MCF 10A (cell line): ENCODE measurements around the gene GALNT1. TPM values are rescaled to one million over a fixed set of nuclear protein-coding genes. Genes with fewer than 3 reads are reported as not detected.

Source experiments
- BruUV-seq: library from RNA; stranded (reverse); fragments of 400-500 nt; replicated peaks from 2 replicates; lab custom pipeline; 2021; lab: Mats Ljungman, UMichigan
- CTCF ChIA-PET: fragments of 300-600 bp; sonication (Branson Sonifier 250); formaldehyde crosslinking; extraction: SDS; loops from one replicate; lab custom pipeline; 2021; ENCODE audit warnings: antibody characterized with exemption, inconsistent platforms; lab: Yijun Ruan, JAX
- POLR2A ChIA-PET: fragments of 300-600, 350-650 bp; sonication (Branson Sonifier 250); formaldehyde crosslinking; extraction: SDS; loops from one replicate; lab custom pipeline; 2020; ENCODE audit warnings: antibody characterized with exemption, inconsistent platforms; lab: Yijun Ruan, JAX
- DNase-seq: peaks from one replicate; pipeline ENCODE4 v3.0.0-alpha.2; 2018; ENCODE audit not compliant: unreplicated experiment
- H3K27ac Mint-ChIP-seq: one replicate; pipeline ENCODE4 v1.8.0; 2022; ENCODE audit warnings: mild to moderate bottlenecking, low read depth, mixed read lengths; ENCODE audit not compliant: unreplicated experiment
- H3K27me3 Mint-ChIP-seq: one replicate; pipeline ENCODE4 v1.8.0; 2022; ENCODE audit warnings: mixed read lengths; ENCODE audit not compliant: insufficient read depth, unreplicated experiment
- H3K36me3 Mint-ChIP-seq: one replicate; pipeline ENCODE4 v1.8.0; 2022; ENCODE audit warnings: mild to moderate bottlenecking, moderate library complexity, mixed read lengths; ENCODE audit not compliant: insufficient read depth, unreplicated experiment
- H3K4me1 Mint-ChIP-seq: one replicate; pipeline ENCODE4 v1.8.0; 2022; ENCODE audit warnings: mixed read lengths; ENCODE audit not compliant: insufficient read depth, unreplicated experiment
- H3K4me3 Mint-ChIP-seq: one replicate; pipeline ENCODE4 v1.8.0; 2022; ENCODE audit warnings: mild to moderate bottlenecking, moderate library complexity, mixed read lengths; ENCODE audit not compliant: unreplicated experiment
- H3K9me3 Mint-ChIP-seq: one replicate; pipeline ENCODE4 v1.8.0; 2022; ENCODE audit warnings: mixed read lengths; ENCODE audit not compliant: unreplicated experiment
- intact Hi-C: fragments of 100-400 bp; cut with micrococcal nuclease; formaldehyde crosslinking; loops from 2 replicates; pipeline ENCODE4 v1.14.1; 2022
- total RNA-seq: library from RNA; stranded (reverse); gene quantifications from 2 replicates; pipeline ENCODE4 v1.2.3, GENCODE V29; 2022
- TF ChIP-seq, protein P1 (sequence below): fragments of 200-600 bp; IDR thresholded peaks from one replicate; pipeline ENCODE4 v1.8.0; 2022; ENCODE audit warnings: antibody characterized with exemption, mild to moderate bottlenecking; ENCODE audit not compliant: unreplicated experiment

Gene GALNT1
- total RNA-seq, 1 experiment from 2014 or later, result 71.0 TPM

DNA sequence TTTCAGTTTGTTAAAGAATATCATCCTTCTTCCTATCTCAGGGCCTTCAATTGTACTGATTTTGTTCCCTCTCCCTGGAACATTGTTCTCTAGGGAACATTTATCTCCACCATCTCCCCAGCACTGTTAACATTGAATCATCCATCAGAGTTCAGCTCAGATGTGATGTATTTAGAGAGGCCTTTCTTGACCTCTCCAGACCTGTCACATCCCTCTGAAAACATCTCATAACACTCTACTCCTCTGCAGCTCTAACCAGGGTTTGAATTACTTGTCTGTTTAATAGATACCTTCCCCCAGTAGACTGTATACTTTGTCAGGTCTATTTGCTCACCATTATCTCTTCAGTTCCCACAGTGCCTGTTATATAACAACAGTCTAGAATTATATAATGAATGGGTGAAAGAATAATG is 98.6 kb downstream of the GALNT1 start:
- H3K36me3 Mint-ChIP-seq, result peaks cover 12% of the 10 kb centered on the region
- CTCF ChIA-PET, result no interaction called here
- intact Hi-C loops, result no loop called here
- TF ChIP-seq, protein P1, sequence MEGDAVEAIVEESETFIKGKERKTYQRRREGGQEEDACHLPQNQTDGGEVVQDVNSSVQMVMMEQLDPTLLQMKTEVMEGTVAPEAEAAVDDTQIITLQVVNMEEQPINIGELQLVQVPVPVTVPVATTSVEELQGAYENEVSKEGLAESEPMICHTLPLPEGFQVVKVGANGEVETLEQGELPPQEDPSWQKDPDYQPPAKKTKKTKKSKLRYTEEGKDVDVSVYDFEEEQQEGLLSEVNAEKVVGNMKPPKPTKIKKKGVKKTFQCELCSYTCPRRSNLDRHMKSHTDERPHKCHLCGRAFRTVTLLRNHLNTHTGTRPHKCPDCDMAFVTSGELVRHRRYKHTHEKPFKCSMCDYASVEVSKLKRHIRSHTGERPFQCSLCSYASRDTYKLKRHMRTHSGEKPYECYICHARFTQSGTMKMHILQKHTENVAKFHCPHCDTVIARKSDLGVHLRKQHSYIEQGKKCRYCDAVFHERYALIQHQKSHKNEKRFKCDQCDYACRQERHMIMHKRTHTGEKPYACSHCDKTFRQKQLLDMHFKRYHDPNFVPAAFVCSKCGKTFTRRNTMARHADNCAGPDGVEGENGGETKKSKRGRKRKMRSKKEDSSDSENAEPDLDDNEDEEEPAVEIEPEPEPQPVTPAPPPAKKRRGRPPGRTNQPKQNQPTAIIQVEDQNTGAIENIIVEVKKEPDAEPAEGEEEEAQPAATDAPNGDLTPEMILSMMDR, result no peak
- no peak overlapping the region for H3K27ac Mint-ChIP-seq
- DNase-seq, result no peak
- H3K4me3 Mint-ChIP-seq, result no peak overlapping the region
- no peaks in the 10 kb centered on the region for H3K4me1 Mint-ChIP-seq
- H3K27me3 Mint-ChIP-seq, result no peaks in the 10 kb centered on the region
- H3K9me3 Mint-ChIP-seq, result no peaks in the 10 kb centered on the region
- POLR2A ChIA-PET, result no interaction called here
- BruUV-seq, result no TSS peak

DNA sequence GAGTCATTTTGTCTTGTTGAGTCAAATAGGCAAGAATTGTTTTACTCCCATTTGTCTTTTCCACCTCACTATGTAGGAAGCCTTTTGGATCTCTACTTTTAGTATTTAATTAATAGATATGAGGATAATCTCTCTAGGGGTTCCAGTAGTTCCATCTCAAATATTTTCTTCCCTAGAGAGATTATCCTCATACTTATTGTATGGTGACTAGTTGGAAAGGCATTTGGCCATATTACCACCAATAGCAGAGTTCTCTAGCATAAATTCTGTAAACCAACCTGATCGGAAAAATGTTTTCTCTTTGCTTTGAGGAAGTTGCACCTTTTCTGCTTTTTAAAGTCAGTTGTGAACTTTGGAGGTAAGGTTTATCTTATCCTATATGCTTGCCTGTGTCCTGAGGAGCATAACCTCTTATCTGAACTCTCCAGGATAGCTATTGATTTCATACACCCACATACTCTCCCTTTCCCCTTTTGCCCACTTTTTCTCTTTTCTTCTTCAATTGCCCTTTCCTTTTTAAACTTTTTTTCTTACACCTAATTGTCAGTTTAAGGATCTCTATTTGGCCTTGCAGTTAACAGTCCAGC is 100.8 kb downstream of the GALNT1 start:
- TF ChIP-seq, protein P1, result no peak
- no peaks in the 10 kb centered on the region for H3K9me3 Mint-ChIP-seq
- H3K36me3 Mint-ChIP-seq, result peaks cover 12% of the 10 kb centered on the region
- no peak for DNase-seq
- POLR2A ChIA-PET, result no interaction called here
- CTCF ChIA-PET, result interaction anchor here (0.6 to 1.3 kb wide), 3 partner anchors 27 to 296 kb away, joined by 3 to 6 read pairs (median 3); no protein-coding TSS in a partner anchor
- no peak overlapping the region for H3K27ac Mint-ChIP-seq
- no peaks in the 10 kb centered on the region for H3K27me3 Mint-ChIP-seq
- intact Hi-C loops, result no loop called here
- no TSS peak for BruUV-seq
- H3K4me3 Mint-ChIP-seq, result no peak overlapping the region
- no peaks in the 10 kb centered on the region for H3K4me1 Mint-ChIP-seq

DNA sequence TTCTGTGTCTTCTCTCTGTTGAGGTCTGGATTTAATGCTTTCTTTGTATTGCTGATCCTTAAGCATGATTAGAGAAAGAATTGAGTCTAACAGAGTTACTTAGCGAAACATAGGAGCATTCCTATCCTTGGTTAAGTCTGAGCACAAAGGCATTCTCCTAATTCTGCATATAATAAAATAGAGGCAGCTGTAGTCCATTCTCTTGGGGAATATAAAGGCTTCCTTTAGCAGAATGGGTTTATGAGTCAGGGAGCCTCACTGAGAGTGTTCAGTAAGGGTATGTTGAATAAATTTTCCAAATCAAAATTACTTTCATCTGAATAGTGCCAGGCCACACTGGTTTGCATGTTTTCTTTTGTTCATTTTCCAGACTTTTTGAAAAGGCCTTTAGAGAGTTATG is 101.5 kb downstream of the GALNT1 start:
- H3K9me3 Mint-ChIP-seq, result no peaks in the 10 kb centered on the region
- POLR2A ChIA-PET, result no interaction called here
- no peaks in the 10 kb centered on the region for H3K4me1 Mint-ChIP-seq

DNA sequence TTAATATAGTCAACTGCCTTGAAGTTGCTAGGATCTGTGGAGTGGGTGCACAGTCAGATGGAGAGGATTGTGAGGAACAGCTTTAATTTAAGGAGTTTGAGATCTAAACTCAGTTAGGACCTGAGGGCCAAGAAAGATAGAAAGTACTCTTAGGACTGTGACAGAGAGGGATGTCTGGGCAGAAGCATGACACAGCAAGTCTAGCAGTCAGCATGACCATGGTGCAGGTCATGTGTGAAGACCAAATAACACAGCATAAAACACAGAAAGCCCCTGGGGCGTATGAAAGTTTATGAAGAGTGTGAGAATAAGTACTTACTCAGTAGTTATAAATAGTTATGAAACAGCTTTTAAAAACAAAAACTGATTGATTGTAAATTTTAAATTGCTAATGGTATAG is 107.2 kb downstream of the GALNT1 start:
- peak overlapping the region; percentile 68 for H3K27ac Mint-ChIP-seq
- H3K27me3 Mint-ChIP-seq, result no peaks in the 10 kb centered on the region
- peaks cover 4% of the 10 kb centered on the region for H3K4me1 Mint-ChIP-seq
- CTCF ChIA-PET, result interaction anchor here (0.6 to 1.0 kb wide), 3 partner anchors 47 to 327 kb away, joined by 4 read pairs; no protein-coding TSS in a partner anchor
- no TSS peak for BruUV-seq
- H3K36me3 Mint-ChIP-seq, result peaks cover 10% of the 10 kb centered on the region
- peak; percentile 16 for DNase-seq
- H3K9me3 Mint-ChIP-seq, result no peaks in the 10 kb centered on the region
- intact Hi-C loops, result no loop called here
- H3K4me3 Mint-ChIP-seq, result no peak overlapping the region
- POLR2A ChIA-PET, result no interaction called here
- TF ChIP-seq, protein P1, result no peak

More for the DNA sequence above, 101.5 kb downstream of the GALNT1 start:
- no peak for DNase-seq
- Mint-ChIP-seq H3K4me3 (no peak overlapping the region), H3K27ac (no peak overlapping the region), H3K27me3 (no peaks in the 10 kb centered on the region), H3K36me3 (peaks cover 12% of the 10 kb centered on the region)
- TF ChIP-seq, protein P1, result no peak
- intact Hi-C loops, result no loop called here
- no TSS peak for BruUV-seq
- CTCF ChIA-PET, result interaction anchor here (1.3 kb wide), 1 partner anchor 280 kb away, joined by 6 read pairs; no protein-coding TSS in a partner anchor
